ENCODE results near the gene SEPTIN12. TPM values are rescaled to one million over a fixed set of nuclear protein-coding genes. Genes with fewer than 3 reads are reported as not detected.

SEPTIN12 gene
- total and polyA plus RNA-seq, 4 donors, result not detected

DNA sequence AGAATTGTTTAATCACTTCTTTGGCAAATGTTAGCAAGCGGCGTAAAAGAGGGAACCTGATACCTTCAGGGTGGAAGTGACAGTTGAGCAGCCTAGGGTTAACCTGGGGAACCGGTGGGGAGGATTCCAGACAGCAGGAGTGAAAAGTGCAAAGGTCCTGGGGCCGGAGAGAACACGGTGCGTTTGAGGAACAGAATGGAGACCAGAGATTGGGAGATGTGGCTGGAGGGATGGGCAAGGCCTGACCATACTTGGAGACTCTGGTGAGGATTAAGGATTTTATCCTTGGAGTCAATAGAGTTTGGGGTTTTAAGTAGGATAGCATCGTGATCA lies 18.9 kb downstream of the SEPTIN12 start:
- H3K36me3 ChIP-seq (ENCODE audit: control insufficient read depth in 4 of 4, insufficient read depth in 3 of 4, low read depth in 1 of 4, low read length in 3 of 4), result peaks cover 0 to 3% (median 0%) of the 10 kb centered on the region in 4 donors
- H3K4me3 ChIP-seq (ENCODE audit: low read depth in 1 of 3, low read length in 3 of 3), result peak overlapping the region; percentile 2 to 88 (median 61)
- TF ChIP-seq HNF4A (conservative IDR thresholded peaks at IDR 0.05) (peak in 1 of 2 donors; percentile 6), FOXA2 (IDR thresholded peaks at IDR 0.05) (no peak), TAF1 (conservative IDR thresholded peaks at IDR 0.05) (no peak)
- H3K9me3 ChIP-seq (ENCODE audit: control insufficient read depth in 4 of 4, low read length in 3 of 4), result no peaks in the 10 kb centered on the region
- no peaks in the 10 kb centered on the region for H3K27me3 ChIP-seq (ENCODE audit: control insufficient read depth in 4 of 4, insufficient read depth in 4 of 4, low read length in 3 of 4)
- H3K9ac ChIP-seq (ENCODE audit: low read depth in 1 of 2, low read length in 2 of 2), result no peak overlapping the region
- no peak for DNase-seq (ENCODE audit: low spot score)
- no peak overlapping the region for H3K27ac ChIP-seq (ENCODE audit: low read depth in 1 of 2, low read length in 2 of 2)
- WGBS, result 43% methylated on average over 7 of the region's 7 CpGs
- peaks cover 3 to 30% (median 28%) of the 10 kb centered on the region in 4 donors for H3K4me1 ChIP-seq (ENCODE audit: control insufficient read depth in 4 of 4, insufficient read depth in 4 of 4, low read length in 3 of 4)

GRCh38 chr16:4768549-4769305 lies 19.4 kb downstream of the SEPTIN12 start:
- WGBS, result 5% methylated on average over 48 of the region's 48 CpGs
- TF ChIP-seq GABPA (IDR thresholded peaks at IDR 0.05 in 1 of 2, conservative IDR thresholded peaks at IDR 0.05 in 1 of 2) (peak; percentile 85 to 96), ZBTB33 (IDR thresholded peaks at IDR 0.05) (peak; percentile 99), FOXA1 (IDR thresholded peaks at IDR 0.05) (no peak), NR2F2 (IDR thresholded peaks at IDR 0.05) (no peak), TAF1 (conservative IDR thresholded peaks at IDR 0.05) (peak; percentile 29), REST (IDR thresholded peaks at IDR 0.05) (peak; percentile 88), RXRA (IDR thresholded peaks at IDR 0.05) (peak; percentile 7 to 36), JUND (IDR thresholded peaks at IDR 0.05) (no peak), YY1 (IDR thresholded peaks at IDR 0.05) (peak; percentile 77), HNF4A (conservative IDR thresholded peaks at IDR 0.05) (no peak), SP1 (IDR thresholded peaks at IDR 0.05) (peak; percentile 67), RAD21 (IDR thresholded peaks at IDR 0.05) (peak in 1 of 2 donors; percentile 14), EGR1 (IDR thresholded peaks at IDR 0.05; ENCODE audit: low read depth in 2 of 2) (no peak), HNF4G (IDR thresholded peaks at IDR 0.05) (no peak), FOXA2 (IDR thresholded peaks at IDR 0.05) (no peak)
- TF ChIP-seq, protein P1, sequence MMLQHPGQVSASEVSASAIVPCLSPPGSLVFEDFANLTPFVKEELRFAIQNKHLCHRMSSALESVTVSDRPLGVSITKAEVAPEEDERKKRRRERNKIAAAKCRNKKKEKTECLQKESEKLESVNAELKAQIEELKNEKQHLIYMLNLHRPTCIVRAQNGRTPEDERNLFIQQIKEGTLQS (IDR thresholded peaks at IDR 0.05), result no peak
- TF ChIP-seq, protein P2, sequence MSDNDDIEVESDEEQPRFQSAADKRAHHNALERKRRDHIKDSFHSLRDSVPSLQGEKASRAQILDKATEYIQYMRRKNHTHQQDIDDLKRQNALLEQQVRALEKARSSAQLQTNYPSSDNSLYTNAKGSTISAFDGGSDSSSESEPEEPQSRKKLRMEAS (IDR thresholded peaks at IDR 0.05), result peak; percentile 73
- TF ChIP-seq, protein P3, sequence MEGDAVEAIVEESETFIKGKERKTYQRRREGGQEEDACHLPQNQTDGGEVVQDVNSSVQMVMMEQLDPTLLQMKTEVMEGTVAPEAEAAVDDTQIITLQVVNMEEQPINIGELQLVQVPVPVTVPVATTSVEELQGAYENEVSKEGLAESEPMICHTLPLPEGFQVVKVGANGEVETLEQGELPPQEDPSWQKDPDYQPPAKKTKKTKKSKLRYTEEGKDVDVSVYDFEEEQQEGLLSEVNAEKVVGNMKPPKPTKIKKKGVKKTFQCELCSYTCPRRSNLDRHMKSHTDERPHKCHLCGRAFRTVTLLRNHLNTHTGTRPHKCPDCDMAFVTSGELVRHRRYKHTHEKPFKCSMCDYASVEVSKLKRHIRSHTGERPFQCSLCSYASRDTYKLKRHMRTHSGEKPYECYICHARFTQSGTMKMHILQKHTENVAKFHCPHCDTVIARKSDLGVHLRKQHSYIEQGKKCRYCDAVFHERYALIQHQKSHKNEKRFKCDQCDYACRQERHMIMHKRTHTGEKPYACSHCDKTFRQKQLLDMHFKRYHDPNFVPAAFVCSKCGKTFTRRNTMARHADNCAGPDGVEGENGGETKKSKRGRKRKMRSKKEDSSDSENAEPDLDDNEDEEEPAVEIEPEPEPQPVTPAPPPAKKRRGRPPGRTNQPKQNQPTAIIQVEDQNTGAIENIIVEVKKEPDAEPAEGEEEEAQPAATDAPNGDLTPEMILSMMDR (IDR thresholded peaks at IDR 0.05; ENCODE audit: low read depth, low read length, missing input control), result no peak
- peaks cover 0 to 7% (median 3%) of the 10 kb centered on the region in 4 donors for H3K36me3 ChIP-seq (ENCODE audit: control insufficient read depth in 4 of 4, insufficient read depth in 3 of 4, low read depth in 1 of 4, low read length in 3 of 4)
- peaks cover 3 to 30% (median 28%) of the 10 kb centered on the region in 4 donors for H3K4me1 ChIP-seq (ENCODE audit: control insufficient read depth in 4 of 4, insufficient read depth in 4 of 4, low read length in 3 of 4)
- DNase-seq (ENCODE audit: low spot score), result peak; percentile 95
- no peaks in the 10 kb centered on the region for H3K9me3 ChIP-seq (ENCODE audit: control insufficient read depth in 4 of 4, low read length in 3 of 4)
- no peaks in the 10 kb centered on the region for H3K27me3 ChIP-seq (ENCODE audit: control insufficient read depth in 4 of 4, insufficient read depth in 4 of 4, low read length in 3 of 4)
- peak overlapping the region; percentile 85 to 91 for H3K27ac ChIP-seq (ENCODE audit: low read depth in 1 of 2, low read length in 2 of 2)
- peak overlapping the region; percentile 26 to 85 for H3K9ac ChIP-seq (ENCODE audit: low read depth in 1 of 2, low read length in 2 of 2)
- H3K4me3 ChIP-seq (ENCODE audit: low read depth in 1 of 3, low read length in 3 of 3), result peak overlapping the region; percentile 61 to 88 (median 66)
